H1 (cell line): ENCODE data around the gene LOXL4.

Experiments
- BRCA1 ChIP-seq: IDR thresholded peaks from 2 replicates; pipeline ENCODE4 v1.6.1; 2012; ENCODE audit warnings: low read depth, low read length, improper control_type of control experiment
- GABPA ChIP-seq: IDR thresholded peaks from 2 replicates; pipeline ENCODE4 v1.6.1; 2011; ENCODE audit warnings: mild to moderate bottlenecking, low read length, moderate library complexity, borderline replicate concordance; ENCODE audit not compliant: insufficient read depth
- NANOG ChIP-seq: IDR thresholded peaks from 2 replicates; pipeline ENCODE4 v1.6.1; 2011; ENCODE audit warnings: low read length, low read depth, mild to moderate bottlenecking, inconsistent platforms; ENCODE audit not compliant: insufficient read depth, poor library complexity, severe bottlenecking
- POLR2A ChIP-seq, 2 experiments: IDR thresholded peaks; 1 replicate in 1 of 2; 2 replicates in 1 of 2; pipeline ENCODE4 v1.6.1; 2011; ENCODE audit warnings: low read depth in 2 of 2, low read length in 2 of 2, mild to moderate bottlenecking in 2 of 2; ENCODE audit errors: control extremely low read depth in 1 of 2
- TAF1 ChIP-seq: IDR thresholded peaks from 2 replicates; pipeline ENCODE4 v1.6.1; 2011; ENCODE audit warnings: mild to moderate bottlenecking, low read depth, low read length
- TF ChIP-seq, protein P1 (sequence below), 3 experiments: IDR thresholded peaks; 1 replicate in 2 of 3; 2 replicates in 1 of 3; pipeline versions ENCODE4 v1.5.1 to v1.6.1; 2011; ENCODE audit warnings: low read length in 3 of 3, mild to moderate bottlenecking in 3 of 3, inconsistent platforms in 2 of 3, low read depth in 1 of 3, moderate library complexity in 1 of 3; ENCODE audit not compliant: insufficient read depth in 1 of 3; ENCODE audit errors: control extremely low read depth in 1 of 3

GRCh38 chr10:98309366-98310355 is 41.7 kb upstream of the LOXL4 start:
- TF ChIP-seq GABPA (no peak), NANOG (no peak), BRCA1 (no peak), POLR2A (IDR thresholded peaks at IDR 0.05; ENCODE audit: control extremely low read depth in 1 of 2, low read depth in 2 of 2, low read length in 2 of 2) (no peak), TAF1 (no peak)
- TF ChIP-seq, protein P1, sequence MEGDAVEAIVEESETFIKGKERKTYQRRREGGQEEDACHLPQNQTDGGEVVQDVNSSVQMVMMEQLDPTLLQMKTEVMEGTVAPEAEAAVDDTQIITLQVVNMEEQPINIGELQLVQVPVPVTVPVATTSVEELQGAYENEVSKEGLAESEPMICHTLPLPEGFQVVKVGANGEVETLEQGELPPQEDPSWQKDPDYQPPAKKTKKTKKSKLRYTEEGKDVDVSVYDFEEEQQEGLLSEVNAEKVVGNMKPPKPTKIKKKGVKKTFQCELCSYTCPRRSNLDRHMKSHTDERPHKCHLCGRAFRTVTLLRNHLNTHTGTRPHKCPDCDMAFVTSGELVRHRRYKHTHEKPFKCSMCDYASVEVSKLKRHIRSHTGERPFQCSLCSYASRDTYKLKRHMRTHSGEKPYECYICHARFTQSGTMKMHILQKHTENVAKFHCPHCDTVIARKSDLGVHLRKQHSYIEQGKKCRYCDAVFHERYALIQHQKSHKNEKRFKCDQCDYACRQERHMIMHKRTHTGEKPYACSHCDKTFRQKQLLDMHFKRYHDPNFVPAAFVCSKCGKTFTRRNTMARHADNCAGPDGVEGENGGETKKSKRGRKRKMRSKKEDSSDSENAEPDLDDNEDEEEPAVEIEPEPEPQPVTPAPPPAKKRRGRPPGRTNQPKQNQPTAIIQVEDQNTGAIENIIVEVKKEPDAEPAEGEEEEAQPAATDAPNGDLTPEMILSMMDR (IDR thresholded peaks at IDR 0.05; ENCODE audit: control extremely low read depth in 1 of 3, insufficient read depth in 1 of 3, low read depth in 1 of 3, low read length in 3 of 3): peak; percentile 89 to 94 (median 90)
